Activated CD4-positive, alpha-beta T cell treated with anti-CD3 and anti-CD28 coated beads, Interleukin-2, Interleukin-4, amounts not matched to agents 100 ng/mL and 50 ng/mL, durations not matched to agents 16 hours and 8 hours (primary cell): Measurements from ENCODE around the gene GMCL1.
A peak's percentile ranks its signal among the peaks of the same experiment; 100 is the strongest.
"Not testable (repeated sequence)": the region's sequence is repeated elsewhere in the genome, so short reads cannot be mapped to it uniquely, and the experiment has no call there.

Experiments
- DNase-seq: peaks from one replicate; pipeline ENCODE4 v3.0.0-alpha.2; 2020; ENCODE audit warnings: low spot score

The GMCL1 gene

DNA sequence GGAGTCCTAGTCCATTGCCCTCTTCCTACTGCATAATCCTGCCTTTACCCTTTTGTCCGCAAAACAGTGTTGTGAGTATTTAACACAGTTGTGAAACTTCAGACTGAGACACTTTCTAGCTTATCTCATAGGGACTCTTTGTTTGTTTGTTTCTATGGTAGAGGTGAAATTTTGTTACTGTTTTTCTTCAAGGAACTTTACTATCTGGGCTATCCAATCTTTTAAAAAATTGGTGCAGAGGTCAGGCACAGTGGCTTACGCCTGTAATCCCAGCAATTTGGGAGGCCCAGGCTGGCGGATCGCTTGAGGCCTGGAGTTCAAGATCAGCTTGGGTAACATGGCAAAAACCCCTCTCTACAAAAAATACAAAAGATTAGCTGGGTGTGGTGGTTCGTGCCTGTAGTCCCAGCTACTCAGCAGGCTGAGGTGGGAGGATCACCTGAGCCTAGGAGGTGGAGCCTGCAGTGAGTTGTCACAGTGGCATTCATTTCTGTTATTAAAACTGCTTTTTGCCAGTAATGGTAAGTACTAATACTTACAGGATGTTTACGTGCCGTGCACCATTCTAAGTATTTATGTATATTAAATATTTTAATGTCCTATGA, 18.8 kb downstream of the GMCL1 start:
- DNase-seq = no peak

DNA sequence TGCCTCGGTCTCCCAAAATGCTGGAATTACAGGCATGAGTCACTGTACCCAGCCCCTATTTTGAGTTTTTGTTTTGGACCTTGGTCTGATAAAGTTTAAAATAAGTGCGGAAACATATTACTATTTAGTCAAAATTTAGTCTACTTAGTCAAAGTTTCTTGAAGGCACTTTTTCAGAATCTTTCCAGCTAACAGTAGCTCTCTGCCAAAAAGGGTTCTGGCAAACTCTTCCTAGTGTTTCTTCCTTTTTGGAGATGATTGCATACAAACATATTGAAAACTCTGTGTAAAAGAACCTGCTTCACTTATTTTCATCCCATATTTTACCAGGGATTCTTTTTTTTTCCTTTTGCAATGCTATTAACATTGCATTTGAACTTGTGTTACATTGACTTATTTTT, 28.8 kb downstream of the GMCL1 start:
- DNase-seq = no peak

- DNase-seq = no peak
Measured at GRCh38 chr2:69863298-69863697, 33.8 kb downstream of the GMCL1 start.

- DNase-seq = no peak
Measured at GRCh38 chr2:69888451-69888850, 59.0 kb downstream of the GMCL1 start.

DNA sequence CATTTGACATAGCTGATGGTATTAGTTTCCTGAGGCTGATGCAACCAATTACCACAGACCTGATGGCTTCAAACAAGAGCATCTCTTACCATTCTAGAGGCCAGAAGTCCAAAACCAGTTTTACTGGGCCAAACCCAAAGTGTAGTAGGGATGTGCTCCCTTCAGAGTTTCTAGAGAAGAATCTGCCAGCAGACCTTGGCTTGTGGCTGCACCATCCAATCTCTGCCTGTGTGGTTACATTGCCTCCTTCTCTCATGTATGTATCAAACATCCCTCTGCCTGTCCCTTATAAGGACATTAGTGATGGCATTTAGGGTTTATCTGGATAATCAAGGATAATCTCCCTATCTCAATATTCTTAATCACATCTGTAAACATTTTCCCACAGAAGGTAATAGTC, 59.8 kb downstream of the GMCL1 start:
- DNase-seq = no peak

DNA sequence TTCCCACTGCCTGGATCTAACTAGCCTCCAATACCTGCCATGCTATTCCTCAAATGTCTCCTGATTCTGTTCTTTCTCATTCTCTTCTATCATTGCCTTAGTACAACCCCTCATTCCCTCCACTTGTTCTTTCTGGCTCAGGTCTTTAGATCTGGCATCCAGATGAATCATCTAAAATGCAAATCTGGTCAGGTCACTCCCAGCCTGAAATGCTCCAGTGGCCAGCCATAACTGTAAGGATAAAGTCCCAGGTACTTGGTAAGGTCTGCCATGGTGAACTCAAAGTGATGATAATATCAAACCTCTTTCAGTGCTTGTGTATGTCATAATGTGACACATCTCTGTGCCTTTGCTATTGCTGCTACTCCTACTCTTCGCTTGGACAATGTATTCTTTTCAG, 61.4 kb downstream of the GMCL1 start:
- DNase-seq = no peak

DNA sequence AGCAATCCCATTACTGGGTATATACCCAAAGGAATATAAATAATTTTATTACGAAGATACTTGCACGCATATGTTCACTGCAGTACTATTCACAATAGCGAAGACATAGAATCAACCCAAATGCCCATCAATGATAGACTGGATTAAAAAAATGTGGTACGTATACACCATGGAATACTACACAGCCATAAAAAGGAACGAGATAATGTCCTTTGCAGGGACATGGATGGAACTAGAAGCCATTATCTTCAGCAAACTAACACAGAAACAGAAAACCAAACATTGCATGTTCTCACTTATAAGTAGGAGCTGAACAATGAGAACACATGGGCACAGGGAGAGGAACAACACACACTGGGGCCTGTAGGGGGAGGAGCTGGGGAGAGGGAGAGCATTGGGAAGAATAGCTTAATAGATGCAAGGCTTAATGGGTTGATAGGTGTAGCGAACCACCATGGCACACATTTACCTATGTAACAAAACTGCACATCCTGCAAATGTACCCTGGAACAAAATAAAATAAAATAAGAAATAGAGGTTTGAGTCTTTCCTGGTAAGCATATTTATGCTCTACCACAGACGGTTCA, 63.5 kb downstream of the GMCL1 start:
- DNase-seq = not testable (repeated sequence)

GRCh38 chr2:69893684-69894551, 64.5 kb downstream of the GMCL1 start, which contains the start of gene SNRNP27:
Gene SNRNP27, plus strand, starts transcription at chr2:69893956. Its CDS starts 29 bp downstream, at chr2:69893985.
- DNase-seq = peak; percentile 84

- not testable (repeated sequence) for DNase-seq
Measured at GRCh38 chr2:69894737-69895136, 65.3 kb downstream of the GMCL1 start.

- no peak for DNase-seq
Measured at GRCh38 chr2:69902213-69902922, 72.9 kb downstream of the GMCL1 start.

DNA sequence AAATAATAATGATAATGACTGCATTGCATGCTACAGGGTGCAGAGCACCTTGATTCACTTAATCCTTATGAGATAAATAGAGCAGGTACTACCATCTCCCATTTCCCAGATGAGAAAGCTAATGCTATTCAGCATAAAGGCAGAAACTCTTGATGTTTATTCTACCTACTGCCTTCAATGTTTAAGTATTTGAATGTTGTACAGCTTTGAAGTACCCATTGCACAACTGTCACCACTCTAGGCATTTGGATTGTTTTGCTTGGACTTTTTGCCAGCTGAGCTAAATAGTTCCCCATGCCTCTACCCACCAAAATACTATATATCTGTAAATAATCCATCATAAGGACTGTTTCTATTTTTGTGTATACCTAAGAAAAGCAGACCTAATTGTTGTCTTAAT, 77.8 kb downstream of the GMCL1 start:
- no peak for DNase-seq

GRCh38 chr2:69911985-69912563, 82.6 kb downstream of the GMCL1 start:
- DNase-seq = peak; percentile 69

- peak; percentile 100 for DNase-seq
Measured at GRCh38 chr2:69914164-69914949, 84.9 kb downstream of the GMCL1 start.

DNA sequence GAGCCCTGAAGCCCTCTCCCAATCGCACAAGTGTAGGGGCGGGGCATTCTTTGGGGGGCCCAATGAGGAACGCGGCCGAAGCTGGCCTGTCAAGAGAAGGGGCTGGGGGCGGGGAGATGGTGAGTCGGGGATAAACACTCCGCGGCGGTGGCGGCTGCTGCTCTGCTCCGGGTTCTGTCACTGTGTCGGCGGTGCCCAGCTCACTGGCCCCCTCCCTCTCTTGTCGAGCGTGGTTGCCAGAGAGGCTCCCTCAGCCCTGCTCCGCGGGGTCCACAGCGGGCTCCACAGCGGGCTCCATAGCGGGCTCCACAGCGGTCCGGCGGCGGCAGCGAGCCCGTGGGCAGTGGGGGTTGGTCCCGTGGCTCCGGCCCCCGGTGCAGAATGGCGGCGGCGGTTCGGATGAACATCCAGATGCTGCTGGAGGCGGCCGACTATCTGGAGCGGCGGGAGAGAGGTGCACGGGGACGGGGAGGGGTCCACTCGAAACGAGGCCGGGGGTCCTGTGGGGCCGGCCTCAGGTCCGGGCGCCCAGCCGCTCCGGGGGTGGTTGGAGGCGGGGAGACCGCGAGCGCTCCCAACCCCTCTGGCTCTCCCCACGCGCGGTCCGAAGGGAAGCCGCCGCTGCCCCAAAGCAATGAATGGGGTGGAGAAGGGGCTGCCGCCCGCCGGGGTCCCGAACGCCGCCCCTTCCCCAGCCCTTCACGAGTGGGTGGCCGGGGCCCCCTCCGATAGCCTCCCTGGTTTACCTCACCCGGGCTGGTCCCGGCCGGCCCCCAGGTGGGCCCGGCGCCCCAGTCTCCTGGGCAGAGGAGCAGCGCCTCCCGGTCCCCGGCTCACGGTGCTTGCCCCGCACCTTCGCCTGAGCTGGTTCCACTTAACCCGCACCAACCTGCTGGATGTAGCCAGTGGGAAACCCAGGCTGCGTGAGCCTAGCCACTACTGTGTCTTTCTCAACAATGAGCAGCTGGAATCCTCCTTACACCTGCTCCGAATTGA, 85.8 kb downstream of the GMCL1 start, which contains the start of gene MXD1:
MXD1 (plus strand) TSS at position 160 of the 996 bp plus-strand sequence; CDS start at position 382, 222 bp downstream.
- DNase-seq = no peak

DNA sequence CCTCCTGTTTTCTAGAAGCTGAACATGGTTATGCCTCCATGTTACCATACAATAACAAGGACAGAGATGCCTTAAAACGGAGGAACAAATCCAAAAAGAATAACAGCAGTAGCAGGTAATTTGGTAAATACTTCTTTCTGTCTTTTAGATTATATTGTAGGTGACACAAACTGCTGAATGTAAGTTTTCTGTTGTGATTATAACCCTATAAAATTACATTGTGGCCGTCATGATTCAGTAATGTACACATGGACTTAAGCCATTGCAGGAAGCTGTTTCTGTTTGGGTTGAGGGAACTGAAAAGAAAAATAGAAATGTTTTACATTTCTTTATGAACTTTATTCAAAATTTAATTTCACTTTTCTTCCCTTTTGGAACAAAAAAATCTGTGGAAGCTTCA, 86.6 kb downstream of the GMCL1 start:
- DNase-seq = no peak

GRCh38 chr2:69917852-69918251, 88.4 kb downstream of the GMCL1 start:
- DNase-seq = no peak

DNA sequence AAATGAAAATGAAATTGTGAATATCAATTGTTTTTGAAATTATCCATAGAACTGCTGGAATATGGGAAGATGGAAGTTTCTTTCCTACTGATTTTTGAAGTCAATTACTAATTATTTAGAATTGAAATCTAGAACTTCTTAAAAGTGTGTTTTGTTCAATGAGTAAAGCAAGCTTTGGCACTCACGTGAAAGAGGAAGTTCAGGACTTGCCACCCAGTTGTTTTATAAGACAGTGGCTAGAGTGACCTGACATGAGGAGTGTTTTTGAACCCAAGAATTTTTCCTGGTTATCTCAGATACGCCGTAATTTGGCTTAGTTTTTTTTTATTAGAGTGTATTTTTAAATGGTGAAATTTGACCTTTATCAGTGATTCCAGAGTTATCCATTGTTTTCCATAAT, 88.9 kb downstream of the GMCL1 start:
- DNase-seq = no peak

DNA sequence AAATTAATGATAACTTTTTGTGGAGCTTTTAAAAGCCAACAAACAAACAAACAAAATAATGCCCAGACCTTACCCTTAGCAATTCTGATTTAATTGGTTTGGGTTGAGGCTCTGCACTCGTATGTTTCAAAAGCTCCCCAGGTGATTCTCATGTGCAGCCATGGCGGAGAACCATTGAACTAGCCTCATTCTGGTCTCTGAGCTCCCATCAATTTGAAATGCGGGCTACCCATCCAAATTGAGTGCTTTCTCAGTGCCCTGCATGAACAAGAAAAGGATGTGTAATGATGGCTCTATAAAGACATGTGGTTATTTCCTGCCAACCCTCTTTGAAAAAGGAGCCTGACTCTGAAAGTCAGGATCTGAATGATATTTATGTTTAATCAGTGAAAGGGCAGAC, 93.7 kb downstream of the GMCL1 start:
- no peak for DNase-seq

GRCh38 chr2:69926849-69927515, 97.5 kb downstream of the GMCL1 start:
- DNase-seq = no peak
